H1 (cell line): ENCODE results near the gene CLEC1A. TPM values are rescaled to one million over a fixed set of nuclear protein-coding genes. Genes with fewer than 3 reads are reported as not detected.

ENCODE experiments used
- BRCA1 ChIP-seq: IDR thresholded peaks from 2 replicates; pipeline ENCODE4 v1.6.1; 2012; ENCODE audit warnings: low read depth, low read length, improper control_type of control experiment
- E2F6 ChIP-seq: IDR thresholded peaks from 2 replicates; pipeline ENCODE4 v1.6.1; 2012; ENCODE audit warnings: inconsistent platforms
- EGR1 ChIP-seq: IDR thresholded peaks from 2 replicates; pipeline ENCODE4 v1.6.1; 2011; ENCODE audit warnings: low read depth, low read length, borderline replicate concordance
- GTF2F1 ChIP-seq: IDR thresholded peaks from 2 replicates; pipeline ENCODE4 v1.6.1; 2012; ENCODE audit warnings: low read depth, low read length, improper control_type of control experiment, borderline replicate concordance
- KDM5A ChIP-seq: fragments of 200-600 bp; IDR thresholded peaks from 2 replicates; pipeline ENCODE4 v1.7.1; 2012; ENCODE audit warnings: mild to moderate bottlenecking, low read length, inconsistent platforms, mixed read lengths
- PHF8 ChIP-seq: fragments of 200-600 bp; sonication (generic); conservative IDR thresholded peaks from 2 replicates; pipeline ENCODE4 v1.7.1; 2012; ENCODE audit warnings: low read depth, mild to moderate bottlenecking, inconsistent platforms, low read length, moderate library complexity
- RXRA ChIP-seq: IDR thresholded peaks from 2 replicates; pipeline ENCODE4 v1.6.1; 2011; ENCODE audit warnings: low read depth, mild to moderate bottlenecking, low read length, moderate library complexity; ENCODE audit not compliant: insufficient read depth
- SUZ12 ChIP-seq: fragments of 200-600 bp; sonication (generic); IDR thresholded peaks from 2 replicates; pipeline ENCODE4 v1.6.1; 2012; ENCODE audit warnings: mild to moderate bottlenecking, inconsistent platforms, low read length, moderate library complexity, mixed read lengths
- polyA plus RNA-seq, 7 experiments: library from polyadenylated mRNA; depleted of rRNA in 3 of 7; stranded (reverse) in 5 of 7; unstranded in 2 of 7; fragments of >200 nt in 5 of 7; fragments of 200-250 nt in 2 of 7; gene quantifications; 1 replicate in 5 of 7; 2 replicates in 1 of 7; 4 replicates in 1 of 7; pipeline versions ENCODE4 v1.2.1 to v1.2.3, GENCODE V29; 2011 to 2013; ENCODE audit warnings: missing spikeins in 2 of 7, mixed read lengths in 2 of 7
- total RNA-seq: library from RNA; stranded (reverse); fragmentation: NEBNext Ultra II Directional; extraction: Animal tissue kit (Norgen Biotek cat#: 25700); gene quantifications from 2 replicates; pipeline ENCODE4 v1.2.1, GENCODE V29; 2021

CLEC1A gene
- total and polyA plus RNA-seq, 2 of the 8 experiments (the other 6 are each of a cell fraction or from before 2014, with no cell fraction given) = 0.20 TPM; not detected in 1

GRCh38 chr12:10075451-10075850 lies 23.3 kb downstream of the CLEC1A start (continued):
- TF ChIP-seq KDM5A (no peak), GTF2F1 (no peak), PHF8 (no peak), SUZ12 (no peak), EGR1 (no peak), BRCA1 (no peak), RXRA (no peak), E2F6 (no peak)
